IPS DF 4.7 (cell line): ENCODE results near the gene PLCL2.
"Not testable (repeated sequence)": the region's sequence is repeated elsewhere in the genome, so short reads cannot be mapped to it uniquely, and the experiment has no call there.

ENCODE experiments used
- DNase-seq: peaks from one replicate; pipeline ENCODE4 v3.0.0-alpha.2; 2013; ENCODE audit warnings: low spot score; ENCODE audit errors: extremely low read depth

The PLCL2 gene

GRCh38 chr3:16916840-16917239 is 32.1 kb downstream of the PLCL2 start:
- no peak for DNase-seq

DNA sequence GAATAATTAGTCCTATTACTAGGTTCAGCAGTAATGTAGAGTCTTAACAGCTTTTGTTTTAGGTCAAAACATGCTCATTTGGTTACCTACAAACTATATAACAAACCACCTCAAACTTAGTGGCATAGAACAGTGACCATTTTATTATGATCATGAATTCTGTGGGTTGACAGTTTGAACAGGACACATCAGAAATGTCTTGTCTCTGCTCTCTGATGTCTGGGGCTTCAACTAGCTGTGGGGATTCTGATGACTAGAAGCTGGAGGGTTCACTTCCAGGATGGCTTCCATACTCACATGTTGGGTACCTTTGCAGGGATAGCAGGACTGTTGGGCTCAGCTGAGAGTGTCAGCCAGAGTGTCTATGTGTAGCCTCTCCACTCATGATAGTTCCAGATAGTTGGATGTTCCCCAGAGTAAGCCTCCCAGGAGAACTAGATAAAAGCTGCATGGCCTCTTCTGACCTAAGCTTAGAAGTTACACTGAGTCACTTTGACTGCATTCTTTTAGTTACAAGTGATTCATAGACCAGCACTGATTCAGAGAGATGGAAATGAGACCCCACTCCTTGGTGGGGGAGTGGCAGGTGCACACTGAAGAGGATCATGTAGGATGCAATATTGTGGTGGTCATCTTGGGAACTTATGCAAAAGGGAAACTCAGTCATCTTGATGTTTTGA is 32.6 kb downstream of the PLCL2 start:
- no peak for DNase-seq

DNA sequence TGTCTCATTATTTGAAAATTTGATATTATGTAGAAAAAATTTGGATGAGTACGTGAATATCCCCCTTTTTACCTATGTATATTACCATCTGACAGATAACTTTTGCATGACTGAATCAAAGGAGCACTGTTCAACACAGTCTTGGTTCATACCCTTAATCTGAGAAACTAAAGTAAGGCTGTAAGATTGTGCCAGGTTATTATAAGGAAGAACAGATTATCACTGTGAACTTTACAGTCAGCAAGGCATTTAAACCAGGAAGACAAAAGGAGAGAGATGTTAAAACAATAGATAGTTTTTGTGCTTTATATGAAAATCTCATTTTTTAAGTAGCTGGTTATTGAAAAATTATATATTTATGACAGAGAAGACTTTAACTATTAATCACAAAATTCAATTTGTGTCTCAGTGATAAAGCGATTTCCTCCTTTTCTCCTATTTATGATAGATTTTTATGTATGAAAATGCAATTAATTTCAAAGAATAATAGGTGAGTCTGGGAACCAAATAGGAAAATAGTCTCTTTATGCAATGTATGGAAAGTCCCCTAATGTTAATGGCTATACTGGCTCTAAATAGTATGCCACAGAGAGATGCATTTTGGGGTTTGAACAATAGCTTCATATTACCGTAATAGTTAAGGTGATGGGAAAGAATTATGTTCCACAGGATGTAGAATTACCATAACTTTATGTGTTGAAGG is 33.4 kb downstream of the PLCL2 start:
- DNase-seq = no peak

DNA sequence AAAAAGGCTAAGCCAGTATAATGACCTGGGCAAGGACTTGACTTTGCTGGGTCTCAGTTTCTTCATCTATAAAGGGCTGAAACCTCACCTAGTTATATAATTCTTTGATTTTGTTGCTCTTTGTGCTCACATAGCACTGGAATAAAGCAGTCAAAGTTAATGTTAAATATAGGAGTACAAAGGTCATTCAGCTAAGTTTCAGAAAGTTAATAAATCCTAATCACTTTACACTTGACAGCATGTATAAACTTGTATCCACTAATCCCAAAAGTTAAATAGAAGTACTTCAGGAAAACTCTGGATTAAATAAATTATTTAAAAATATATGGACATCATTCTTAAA is 33.9 kb downstream of the PLCL2 start:
- DNase-seq = no peak

DNA sequence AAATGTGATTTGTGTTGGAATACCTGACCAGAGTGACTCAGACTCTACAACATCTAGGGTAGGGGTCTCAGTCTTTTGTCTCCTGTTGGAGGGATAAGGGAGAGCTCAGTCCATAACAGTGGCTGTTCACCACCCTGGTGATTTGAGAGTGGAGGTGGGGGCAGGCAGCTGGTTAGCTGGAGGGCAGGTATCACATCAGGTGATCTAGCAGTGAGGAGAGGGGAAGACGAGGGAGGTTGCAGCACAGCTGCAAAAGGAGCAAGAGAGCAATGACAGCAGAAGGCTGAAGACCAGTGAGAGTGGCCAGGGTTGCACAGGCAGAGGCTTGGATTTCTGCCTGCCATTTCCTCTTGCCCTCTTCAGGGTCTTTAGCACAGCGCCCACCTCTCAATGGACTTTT is 38.4 kb downstream of the PLCL2 start:
- DNase-seq = no peak

- DNase-seq = no peak
These were observed 42.7 kb downstream of the PLCL2 start for GRCh38 chr3:16927485-16927884.

DNA sequence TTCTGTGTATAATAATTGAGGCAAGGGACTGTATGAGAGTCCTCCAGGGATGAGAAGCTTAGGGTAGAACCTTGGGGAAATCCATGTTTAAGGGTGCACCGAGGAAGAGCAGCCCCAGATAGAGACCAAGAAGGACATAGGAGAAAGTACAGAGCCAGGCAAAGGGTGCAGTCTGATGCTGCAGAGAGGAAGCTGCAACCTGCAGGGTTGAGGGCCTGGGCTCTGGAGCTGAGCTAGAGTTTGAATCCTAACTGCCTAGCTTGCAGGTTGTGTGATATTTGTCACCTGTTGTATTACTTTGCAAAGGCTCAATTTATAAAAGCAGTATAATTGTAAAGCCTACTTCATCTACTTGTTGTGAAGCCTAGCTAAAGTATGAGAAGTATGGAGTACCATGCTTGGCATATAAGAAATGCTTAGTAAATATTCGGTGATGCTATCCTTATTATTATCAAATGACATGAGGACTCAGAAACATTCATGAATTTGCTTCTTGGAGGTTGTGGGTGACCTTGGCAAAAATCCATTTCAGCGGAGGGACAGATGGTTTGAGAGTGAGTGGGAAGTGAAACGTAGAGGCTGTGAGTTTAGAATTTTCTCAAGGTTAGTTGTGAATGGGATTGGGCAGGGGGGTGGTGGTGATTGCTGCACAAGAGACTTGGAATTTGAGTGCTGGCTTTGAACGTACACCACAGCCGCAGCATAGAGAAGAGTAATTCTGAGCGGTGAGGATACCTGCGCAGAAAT is 43.8 kb downstream of the PLCL2 start:
- no peak for DNase-seq

- no peak for DNase-seq
These were observed 44.6 kb downstream of the PLCL2 start for GRCh38 chr3:16929311-16929710.

DNA sequence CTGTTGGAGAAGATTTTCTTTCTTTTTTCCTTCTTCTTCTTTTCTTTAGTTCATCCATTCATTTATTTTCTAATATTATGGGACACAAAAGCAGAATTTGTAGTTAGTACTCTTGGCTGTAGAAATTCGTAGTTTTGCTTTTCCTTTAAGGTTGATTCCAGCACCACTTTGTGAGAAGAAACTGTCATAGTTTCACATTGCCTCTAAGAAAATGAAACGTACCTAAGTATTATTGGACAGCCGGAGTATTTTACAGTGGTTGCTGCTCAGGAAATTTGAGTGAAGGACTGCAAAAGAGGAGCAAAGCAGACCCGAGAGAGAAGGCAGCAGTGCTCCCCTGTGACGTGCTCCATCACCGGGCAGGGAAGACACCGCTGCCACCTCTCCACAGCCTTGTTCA is 48.1 kb downstream of the PLCL2 start:
- no peak for DNase-seq

- DNase-seq = no peak
These were observed 51.0 kb downstream of the PLCL2 start for GRCh38 chr3:16935781-16936180.

DNA sequence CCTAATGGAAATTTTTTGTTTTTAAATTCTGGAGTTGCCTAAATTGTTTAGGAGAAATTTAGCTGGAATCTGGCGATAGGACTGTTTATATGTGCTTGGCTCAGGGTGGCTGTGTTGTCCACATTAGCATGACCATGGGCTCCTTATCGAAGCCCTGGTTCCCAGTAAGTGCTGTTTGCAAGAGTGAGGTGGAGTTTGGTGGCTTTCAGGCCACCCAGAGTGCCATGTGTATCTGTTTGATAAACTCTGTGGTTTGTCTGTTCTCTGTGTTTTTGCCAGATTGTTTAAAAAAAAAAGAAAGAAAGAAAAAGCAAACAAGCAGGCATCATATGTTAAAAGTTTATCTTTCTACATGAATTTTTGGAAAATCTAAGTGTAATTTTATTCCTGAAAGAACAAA is 51.5 kb downstream of the PLCL2 start:
- no peak for DNase-seq

GRCh38 chr3:16936676-16937230 is 52.0 kb downstream of the PLCL2 start:
- no peak for DNase-seq

- no peak for DNase-seq
These were observed 52.6 kb downstream of the PLCL2 start for GRCh38 chr3:16937326-16937845.

DNA sequence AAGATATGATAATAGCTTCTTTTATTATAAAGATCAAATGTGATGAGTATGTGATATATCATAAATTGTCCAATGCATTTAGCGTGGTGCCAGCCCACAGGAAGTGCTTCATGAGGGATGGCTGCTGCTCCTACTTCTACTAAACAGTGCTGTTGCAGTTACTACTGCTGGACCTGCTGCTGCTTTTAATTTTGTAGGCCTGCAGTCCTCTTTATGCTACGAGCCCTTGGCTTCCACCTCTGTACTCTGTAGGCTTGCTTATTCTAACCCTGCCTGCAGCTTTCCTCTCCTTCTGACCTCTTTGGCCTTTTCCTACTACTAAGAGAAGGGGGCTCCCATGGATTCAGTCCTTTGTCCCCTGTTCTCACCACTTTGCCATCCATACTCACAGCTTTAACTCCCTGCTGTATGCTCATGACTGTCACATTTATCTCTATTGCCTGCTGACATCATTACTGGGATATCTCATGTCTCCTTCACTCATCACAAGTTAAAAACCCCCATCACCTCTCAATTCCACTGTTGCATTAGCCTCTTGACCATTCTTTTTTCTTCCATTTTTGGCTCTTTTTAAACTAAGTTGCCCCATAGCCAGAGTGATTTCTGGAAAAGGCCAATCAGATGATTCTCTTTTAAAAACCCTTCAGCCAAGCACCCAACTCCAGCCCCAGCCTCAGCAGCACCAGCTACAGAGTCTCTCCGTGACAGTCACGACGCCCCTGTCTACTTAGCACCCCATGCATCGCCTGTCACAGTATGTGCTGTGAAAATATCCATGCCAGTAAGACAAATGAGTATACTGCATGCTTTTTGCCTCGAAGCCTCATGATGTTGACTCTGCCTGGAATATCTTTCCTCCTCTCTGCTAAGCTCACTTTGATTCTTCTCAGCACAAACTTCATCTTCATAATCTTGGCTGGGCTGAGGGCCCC is 56.3 kb downstream of the PLCL2 start:
- DNase-seq = no peak

DNA sequence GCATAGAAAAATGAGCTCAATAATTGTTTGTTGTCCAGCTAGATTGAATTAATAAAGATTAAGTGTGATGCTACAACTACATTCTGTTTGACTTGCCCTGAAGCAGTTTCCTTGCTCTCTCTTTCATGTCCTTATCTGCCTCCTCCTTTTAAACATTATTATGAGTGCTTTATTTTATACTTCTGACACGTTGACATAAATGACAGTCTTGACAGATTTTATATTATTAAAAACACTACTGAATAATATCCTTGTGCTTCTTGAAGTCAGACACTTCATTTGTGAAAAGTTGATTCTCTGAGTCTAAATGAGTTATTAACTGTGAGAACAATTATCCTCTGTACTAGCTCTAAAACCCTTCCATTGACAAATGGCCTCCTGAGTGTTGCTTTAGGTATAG is 58.2 kb downstream of the PLCL2 start:
- DNase-seq = no peak

GRCh38 chr3:16943857-16944256 is 59.1 kb downstream of the PLCL2 start:
- DNase-seq = no peak

DNA sequence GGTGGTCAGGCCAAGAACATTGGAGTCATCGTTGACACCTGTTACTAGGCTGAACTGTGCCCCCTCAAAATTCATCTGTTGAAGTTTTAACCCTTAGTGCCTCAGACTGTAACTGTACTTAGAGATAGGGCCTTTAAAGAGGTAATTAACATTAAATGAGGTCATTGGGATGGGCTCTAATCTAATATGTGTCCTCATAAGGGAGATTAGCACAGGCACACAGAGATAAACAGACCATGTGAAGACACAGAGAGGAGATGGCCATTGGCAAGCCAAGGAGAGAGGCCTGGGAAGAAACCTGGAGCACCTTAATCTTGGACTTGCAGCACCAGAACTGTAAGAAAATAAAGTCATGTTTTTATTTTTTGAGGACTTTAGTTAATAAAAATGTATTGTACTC is 59.6 kb downstream of the PLCL2 start:
- DNase-seq = no peak

DNA sequence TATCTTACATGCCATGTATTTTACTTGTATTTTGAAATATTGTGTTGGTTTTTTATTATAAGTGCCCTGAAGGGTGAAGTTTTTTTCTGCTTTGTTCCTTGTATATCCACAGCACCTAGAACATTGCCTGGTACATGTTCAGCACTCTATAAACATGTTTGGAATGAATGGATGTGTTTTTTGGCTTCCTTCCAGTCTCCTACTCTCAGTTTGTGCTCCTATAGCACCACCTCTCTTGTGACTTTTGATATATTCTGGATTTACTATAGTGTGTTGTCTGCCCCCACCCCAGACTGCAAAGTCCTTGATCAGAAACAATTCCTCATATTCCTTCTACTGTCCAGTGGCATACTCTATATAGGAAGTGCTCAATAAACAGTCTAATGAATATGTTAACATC is 60.6 kb downstream of the PLCL2 start:
- no peak for DNase-seq

DNA sequence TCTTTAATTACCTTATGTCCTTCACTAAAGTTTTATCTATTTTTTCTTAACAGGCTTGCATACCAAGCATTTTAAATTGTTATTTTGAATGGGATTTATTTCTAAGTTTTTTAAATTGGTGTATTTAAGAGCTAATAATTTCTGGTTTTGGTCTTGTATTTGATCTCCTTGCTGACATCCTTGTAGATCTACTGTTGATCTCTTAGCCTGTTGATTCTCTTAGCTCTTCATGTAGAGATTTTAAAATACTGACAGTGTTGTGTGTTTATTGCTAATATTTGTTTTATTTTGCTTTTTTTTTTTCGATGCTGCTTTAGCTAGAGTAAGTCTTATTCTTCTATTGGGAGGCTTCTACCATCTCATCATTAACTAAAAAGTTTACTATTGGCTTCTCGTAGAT is 65.5 kb downstream of the PLCL2 start:
- DNase-seq = no peak

DNA sequence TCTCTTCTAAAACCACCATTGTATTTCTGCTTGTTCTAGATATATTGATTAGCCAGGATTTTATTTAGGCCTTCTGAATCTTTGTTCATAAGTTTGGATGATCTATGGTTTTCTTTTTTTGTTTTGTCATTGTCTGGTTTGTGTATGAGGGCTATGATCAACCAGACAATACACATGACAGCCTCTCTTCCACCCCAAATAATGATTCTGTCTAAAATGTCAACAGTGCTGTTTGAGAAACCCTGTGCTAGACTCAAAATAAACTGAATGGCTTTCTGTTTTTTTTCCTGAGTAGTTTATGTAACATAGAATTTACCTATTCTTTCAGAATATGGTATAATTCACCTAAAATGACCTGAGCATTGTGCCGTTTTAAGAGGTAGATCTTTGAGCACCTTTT is 66.1 kb downstream of the PLCL2 start:
- DNase-seq = no peak

DNA sequence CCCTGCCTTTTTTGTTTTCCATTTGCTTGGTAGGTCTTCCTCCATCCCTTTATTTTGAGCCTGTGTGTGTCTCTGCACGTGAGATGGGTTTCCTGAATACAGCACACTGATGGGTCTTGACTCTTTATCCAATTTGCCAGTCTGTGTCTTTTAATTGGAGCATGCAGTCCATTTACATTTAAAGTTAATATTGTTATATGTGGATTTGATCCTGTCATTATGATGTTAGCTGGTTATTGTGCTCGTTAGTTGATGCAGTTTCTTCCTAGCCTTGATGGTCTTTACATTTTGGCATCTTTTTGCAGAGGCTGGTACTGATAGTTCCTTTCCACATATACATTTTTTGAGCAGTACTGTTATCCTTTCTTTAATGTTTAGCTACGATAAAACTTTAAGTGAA is 73.1 kb downstream of the PLCL2 start:
- not testable (repeated sequence) for DNase-seq
